Transverse colon (tissue), 4 donors: ENCODE measurements around the gene DGLUCY. TPM values are rescaled to one million over a fixed set of nuclear protein-coding genes. Genes with fewer than 3 reads are reported as not detected.
A peak's percentile ranks its signal among the peaks of the same experiment; 100 is the strongest.
"Not testable (repeated sequence)": the region's sequence is repeated elsewhere in the genome, so short reads cannot be mapped to it uniquely, and the experiment has no call there.

ENCODE experiments used
- DNase-seq: peaks from one replicate; pipeline ENCODE4 v3.0.0-alpha.2; 2019
- H3K27ac ChIP-seq, 4 donors: fragments of 200-600 bp; sonication (generic); 2 replicates each; pipeline ENCODE4 v1.5.1; 2016 to 2018; ENCODE audit warnings: inconsistent platforms in 4 of 4
- H3K27me3 ChIP-seq: fragments of 200-600 bp; sonication (generic); 2 replicates; pipeline ENCODE4 v1.5.1; 2017; ENCODE audit warnings: inconsistent platforms
- H3K36me3 ChIP-seq, 4 donors: fragments of 200-600 bp; sonication (generic); 2 replicates each; pipeline ENCODE4 v1.5.1; 2017 to 2019; ENCODE audit warnings: inconsistent platforms in 4 of 4
- H3K4me1 ChIP-seq, 4 donors: fragments of 200-600 bp; sonication (generic); 2 replicates each; pipeline ENCODE4 v1.5.1; 2017 to 2020; ENCODE audit warnings: inconsistent platforms in 4 of 4
- H3K4me3 ChIP-seq, 4 donors: fragments of 200-600 bp; sonication (generic); 1 replicate in 1 of 4; 2 replicates in 3 of 4; pipeline versions ENCODE4 v1.5.1 to v1.6.1; 2017 to 2019; ENCODE audit warnings: inconsistent platforms in 4 of 4
- H3K9me3 ChIP-seq, 2 donors: fragments of 200-600 bp; sonication (generic); 2 replicates each; pipeline ENCODE4 v1.5.1; 2017 to 2019; ENCODE audit warnings: inconsistent platforms in 2 of 2
- CTCF ChIP-seq, 5 experiments: fragments of 200-600 bp in 3 of 5; fragments of 450-650 bp in 2 of 5; sonication (generic) in 3 of 5; IDR thresholded peaks; 1 replicate in 2 of 5; 2 replicates in 3 of 5; pipeline ENCODE4 v1.5.1; 2016 to 2017; ENCODE audit warnings: antibody characterized with exemption in 5 of 5, inconsistent platforms in 3 of 5, mild to moderate bottlenecking in 2 of 5, moderate library complexity in 1 of 5
- EP300 ChIP-seq: sonication (generic); formaldehyde crosslinking; IDR thresholded peaks from one replicate; pipeline ENCODE4 v1.6.1; 2017; ENCODE audit warnings: antibody characterized with exemption, low read depth
- POLR2A ChIP-seq: fragments of 450-650 bp; IDR thresholded peaks from one replicate; pipeline ENCODE4 v1.6.1; 2016; ENCODE audit warnings: antibody characterized with exemption, mild to moderate bottlenecking, moderate library complexity
- POLR2AphosphoS5 ChIP-seq, 3 donors: sonication (generic); formaldehyde crosslinking; IDR thresholded peaks; one replicate each; pipeline ENCODE4 v1.6.1; 2016; ENCODE audit warnings: antibody characterized with exemption in 3 of 3
- WGBS, 2 donors: methylation state at CpG; one replicate each; pipeline ENCODE4 v1.1.5; 2018; ENCODE audit warnings: low coverage in 1 of 2; 5-methylcytosine and 5-hydroxymethylcytosine counted together
- in situ Hi-C, 4 donors: fragments of 200-750 bp; cut with MboI; loops; one replicate each; pipeline versions ENCODE4 v1.15.0 to v1.15.1; 2017; ENCODE audit warnings: low sequenced_read_pairs in 3 of 4, low pct_ligation_motif_present in 1 of 4, low pct_unique_long_range_greater_than_20kb in 1 of 4
- intact Hi-C: fragments of 100-400 bp; cut with DNase I; formaldehyde crosslinking; loops from one replicate; pipeline ENCODE4 v1.15.1; 2023; ENCODE audit warnings: low total_unique reads
- total RNA-seq, 4 donors: library from RNA; depleted of rRNA; stranded (reverse); fragments of >200 nt; gene quantifications; one replicate each; pipeline ENCODE4 v1.1.0, GENCODE V29; 2016

Gene DGLUCY
- total RNA-seq, 4 donors from 2014 or later = 62.1 to 229 (median 102) TPM

- TF ChIP-seq POLR2AphosphoS5 (IDR thresholded peaks at IDR 0.05) (no peak), EP300 (no peak), POLR2A (no peak), CTCF (IDR thresholded peaks at IDR 0.05) (no peak)
- 39 to 79% methylated on average over 3 of the region's 3 CpGs for WGBS, 2 donors
- no peaks in the 10 kb centered on the region for H3K36me3 ChIP-seq
- peak overlapping the region in 3 of 4 donors; percentile 19 to 26 (median 25) for H3K27ac ChIP-seq
- in situ Hi-C loops (no loop called here), intact Hi-C loops (no loop called here)
- H3K9me3 ChIP-seq = no peaks in the 10 kb centered on the region
- H3K4me1 ChIP-seq = peaks cover 0 to 21% (median 14%) of the 10 kb centered on the region in 4 donors
- no peak for DNase-seq
- H3K4me3 ChIP-seq = no peak overlapping the region
- no peaks in the 10 kb centered on the region for H3K27me3 ChIP-seq
Observed at GRCh38 chr14:91082282-91082681, 31.6 kb upstream of the DGLUCY start.

GRCh38 chr14:91084516-91084915 lies 29.4 kb upstream of the DGLUCY start:
- no peak overlapping the region for H3K4me3 ChIP-seq
- WGBS, 2 donors = 58% methylated on average over 2 of the region's 2 CpGs; no CpG with 5 or more reads in 1 of the 2 donors
- intact Hi-C loops (no loop called here), in situ Hi-C loops (no loop called here)
- H3K4me1 ChIP-seq = peaks cover 8 to 40% (median 30%) of the 10 kb centered on the region in 4 donors
- H3K27me3 ChIP-seq = no peaks in the 10 kb centered on the region
- H3K9me3 ChIP-seq = no peaks in the 10 kb centered on the region
- TF ChIP-seq CTCF (IDR thresholded peaks at IDR 0.05) (no peak), POLR2A (no peak), EP300 (no peak)
- H3K36me3 ChIP-seq = no peaks in the 10 kb centered on the region
- DNase-seq = no peak
- no peak overlapping the region for H3K27ac ChIP-seq

GRCh38 chr14:91087470-91087869 lies 26.4 kb upstream of the DGLUCY start:
- H3K4me3 ChIP-seq, in situ Hi-C loops, intact Hi-C loops, H3K9me3 ChIP-seq, H3K36me3 ChIP-seq, H3K27me3 ChIP-seq: not testable (repeated sequence)
- DNase-seq = peak; percentile 56
- peak overlapping the region; percentile 83 to 86 (median 84) for H3K27ac ChIP-seq
- TF ChIP-seq POLR2AphosphoS5 (IDR thresholded peaks at IDR 0.05) = peak in 1 of 3 donors; percentile 11
- peaks cover 12 to 50% (median 37%) of the 10 kb centered on the region in 4 donors for H3K4me1 ChIP-seq
- WGBS, 2 donors = 51% methylated on average over 5 of the region's 5 CpGs; no CpG with 5 or more reads in 1 of the 2 donors

GRCh38 chr14:91088585-91089235 lies 25.2 kb upstream of the DGLUCY start:
- in situ Hi-C loops = no loop called here

More at GRCh38 chr14:91088585-91089235, 25.2 kb upstream of the DGLUCY start:
- no peak for DNase-seq
- H3K4me3 ChIP-seq = no peak overlapping the region
- H3K27me3 ChIP-seq = no peaks in the 10 kb centered on the region
- no peak for TF ChIP-seq CTCF (IDR thresholded peaks at IDR 0.05)
- TF ChIP-seq POLR2A = no peak
- TF ChIP-seq POLR2AphosphoS5 (IDR thresholded peaks at IDR 0.05) = no peak
- no peak for TF ChIP-seq EP300
- WGBS, 2 donors = 84% methylated on average over 5 of the region's 5 CpGs; no CpG with 5 or more reads in 1 of the 2 donors
- H3K36me3 ChIP-seq = no peaks in the 10 kb centered on the region
- H3K9me3 ChIP-seq = no peaks in the 10 kb centered on the region
- H3K27ac ChIP-seq = peak overlapping the region; percentile 83 to 86 (median 84)
- peaks cover 12 to 47% (median 36%) of the 10 kb centered on the region in 4 donors for H3K4me1 ChIP-seq
- intact Hi-C loops = no loop called here
